Measurements from ENCODE around the gene KCNK18.

Gene KCNK18

GRCh38 chr10:117254774-117255735 is 57.8 kb downstream of the KCNK18 start:
- DNase-seq, result no peak

DNA sequence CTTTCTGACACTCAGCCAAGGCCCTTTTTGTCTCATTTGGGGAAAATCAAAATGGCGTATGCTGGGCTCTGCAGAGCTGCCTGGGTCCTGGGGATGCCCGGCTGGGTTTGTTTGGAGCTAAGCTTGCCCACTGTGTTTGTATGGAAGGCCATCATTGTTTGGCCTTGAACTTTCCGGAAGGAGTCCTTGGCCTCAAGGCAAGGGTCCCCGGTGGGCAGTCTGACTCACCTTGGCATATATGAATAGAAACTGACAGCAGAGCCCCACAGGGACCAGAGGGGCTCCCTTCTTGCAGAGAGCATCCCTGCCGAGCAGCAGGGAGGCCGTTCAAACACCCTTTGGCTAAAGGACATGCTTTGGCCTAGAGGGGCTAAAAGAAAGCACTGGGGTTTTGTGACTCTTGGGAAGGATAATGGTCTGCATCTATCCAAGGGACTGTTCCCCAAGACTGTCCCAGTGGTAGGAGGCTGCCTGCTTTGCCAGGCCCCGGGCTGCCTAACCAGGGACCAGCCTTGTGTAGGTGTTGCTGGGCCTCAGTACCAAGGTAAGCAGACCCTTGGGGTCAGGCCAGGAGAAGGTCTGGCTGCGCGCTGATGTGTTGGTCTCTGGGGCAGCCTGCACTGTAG is 58.7 kb downstream of the KCNK18 start:
- no peak for DNase-seq

DNA sequence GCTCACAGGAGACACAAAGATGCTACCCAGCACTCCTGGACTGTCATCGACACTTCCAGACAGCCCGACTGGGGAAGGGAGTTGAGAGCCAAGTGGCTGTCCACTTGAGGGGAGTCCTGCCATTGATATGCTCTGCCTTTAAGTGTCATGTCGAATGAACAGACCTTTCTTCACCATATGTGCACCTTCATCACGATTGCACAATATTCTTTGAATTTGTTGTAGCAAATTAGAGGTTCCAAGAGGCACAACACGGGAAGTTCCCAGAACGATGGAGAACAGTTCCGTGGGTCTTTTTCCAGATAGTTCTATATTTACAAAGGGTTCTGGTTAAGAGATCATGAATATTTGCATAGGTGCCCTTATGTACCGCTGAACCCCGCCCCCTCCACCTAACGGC is 59.6 kb downstream of the KCNK18 start:
- no peak for DNase-seq

DNA sequence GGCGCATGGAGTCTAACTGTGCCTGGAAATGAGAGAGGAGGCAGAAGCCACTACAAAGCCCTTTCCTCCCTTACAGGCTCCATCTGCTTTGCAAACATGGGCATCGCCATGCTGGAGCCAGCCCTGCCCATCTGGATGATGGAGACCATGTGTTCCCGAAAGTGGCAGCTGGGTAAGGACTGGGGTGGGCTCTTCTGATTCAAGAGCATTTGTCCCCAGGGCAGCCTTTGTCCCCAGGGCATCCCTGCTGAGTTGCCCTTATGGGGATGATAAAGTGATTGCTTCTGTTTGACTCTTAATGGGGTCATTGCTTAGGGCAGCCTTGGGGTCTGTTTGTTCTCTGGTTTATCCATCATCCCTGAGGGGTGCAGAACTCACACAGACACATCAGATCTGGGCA is 60.4 kb downstream of the KCNK18 start:
- DNase-seq, result no peak

DNA sequence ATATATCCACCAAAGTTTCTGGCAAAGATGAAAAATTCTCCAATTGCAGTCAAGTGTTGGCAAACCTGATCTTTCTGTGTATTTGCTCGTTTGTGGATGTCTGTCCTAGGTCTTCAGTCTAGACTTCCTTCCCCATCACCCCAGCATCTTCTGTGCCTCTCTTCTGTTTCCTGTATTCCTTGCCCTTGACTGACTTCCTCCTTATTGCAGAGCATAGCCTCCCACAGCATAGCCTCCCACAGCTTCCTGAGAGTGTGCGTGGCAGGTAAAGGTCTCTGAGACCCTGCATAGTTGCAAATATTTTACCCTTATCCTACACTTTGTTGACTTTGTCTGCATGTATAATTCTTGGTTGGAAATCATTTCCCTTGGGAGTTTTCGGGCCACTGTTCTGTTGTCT is 62.0 kb downstream of the KCNK18 start:
- DNase-seq, result peak; percentile 68 to 83
